GM18909 (cell line): ENCODE measurements around the gene DDX55.
A peak's percentile ranks its signal among the peaks of the same experiment; 100 is the strongest.
"Not testable (repeated sequence)": the region's sequence is repeated elsewhere in the genome, so short reads cannot be mapped to it uniquely, and the experiment has no call there.

ENCODE experiments used
- ATAC-seq: cut with Tn5 transposase; IDR thresholded peaks from one replicate; pipeline ENCODE4 v1.9.1; 2021; ENCODE audit warnings: mild to moderate bottlenecking; ENCODE audit not compliant: unreplicated experiment, poor library complexity

The DDX55 gene

GRCh38 chr12:123601602-123602489, at the start of gene DDX55:
Gene DDX55 (plus strand): TSS chr12:123602099. CDS start chr12:123602149, 50 bp downstream.
- ATAC-seq: peak; percentile 85

- not testable (repeated sequence) for ATAC-seq
These were observed 47.8 kb upstream of the DDX55 start for GRCh38 chr12:123554136-123554535.

GRCh38 chr12:123554843-123555242, 47.1 kb upstream of the DDX55 start:
- not testable (repeated sequence) for ATAC-seq

GRCh38 chr12:123558487-123558886, 43.4 kb upstream of the DDX55 start:
- ATAC-seq: not testable (repeated sequence)

- ATAC-seq: no peak
These were observed 42.4 kb upstream of the DDX55 start for GRCh38 chr12:123559468-123559867.

- ATAC-seq: no peak
These were observed 30.5 kb upstream of the DDX55 start for GRCh38 chr12:123571343-123571813.

- no peak for ATAC-seq
These were observed 29.5 kb upstream of the DDX55 start for GRCh38 chr12:123572391-123572790.

GRCh38 chr12:123573870-123574269, 28.0 kb upstream of the DDX55 start:
- ATAC-seq: no peak

- no peak for ATAC-seq
These were observed 25.3 kb upstream of the DDX55 start for GRCh38 chr12:123576611-123577010.

GRCh38 chr12:123578243-123578642, 23.7 kb upstream of the DDX55 start:
- no peak for ATAC-seq

GRCh38 chr12:123578829-123579228, 23.1 kb upstream of the DDX55 start:
- not testable (repeated sequence) for ATAC-seq

GRCh38 chr12:123580772-123581171, 21.1 kb upstream of the DDX55 start:
- no peak for ATAC-seq

- ATAC-seq: no peak
These were observed 10.0 kb upstream of the DDX55 start for GRCh38 chr12:123591702-123592481.

- ATAC-seq: no peak
These were observed 6.2 kb upstream of the DDX55 start for GRCh38 chr12:123595729-123596128.

GRCh38 chr12:123597100-123597499, 4.8 kb upstream of the DDX55 start:
- ATAC-seq: no peak

GRCh38 chr12:123598522-123598921, 3.4 kb upstream of the DDX55 start:
- no peak for ATAC-seq

GRCh38 chr12:123599310-123599709, 2.6 kb upstream of the DDX55 start:
- ATAC-seq: no peak

- no peak for ATAC-seq
These were observed 2.2 kb upstream of the DDX55 start for GRCh38 chr12:123599721-123600120.

GRCh38 chr12:123602651-123603195, 824 bp downstream of the DDX55 start:
- ATAC-seq: peak; percentile 1

GRCh38 chr12:123603495-123603894, 1.6 kb downstream of the DDX55 start:
- ATAC-seq: not testable (repeated sequence)

- ATAC-seq: no peak
These were observed 5.9 kb downstream of the DDX55 start for GRCh38 chr12:123607756-123608155.
